Activated CD4-positive, alpha-beta T cell treated with anti-CD3 and anti-CD28 coated beads for 36 hours (primary cell): ENCODE data around the gene LARP7. TPM values are rescaled to one million over a fixed set of nuclear protein-coding genes. Genes with fewer than 3 reads are reported as not detected.
"Not testable (repeated sequence)": the region's sequence is repeated elsewhere in the genome, so short reads cannot be mapped to it uniquely, and the experiment has no call there.

Experiments used
- ATAC-seq: fragments of 200-7000 bp; cut with Tn5 transposase; one replicate; pipeline ENCODE4 v1.10.0; 2021; ENCODE audit warnings: mild to moderate bottlenecking, moderate library complexity
- CTCF ChIA-PET: fragments of 350-600 bp; sonication (Branson Sonifier 250); formaldehyde crosslinking; loops from one replicate; lab custom pipeline; 2021; ENCODE audit warnings: antibody characterized with exemption; lab: Charles Lee
- POLR2A ChIA-PET: fragments of 350-600 bp; sonication (Branson Sonifier 250); formaldehyde crosslinking; loops from one replicate; lab custom pipeline; 2021; ENCODE audit warnings: antibody characterized with exemption, inconsistent platforms; lab: Charles Lee
- DNase-seq: peaks from one replicate; pipeline ENCODE4 v3.0.0-alpha.2; 2020
- H3K27ac Mint-ChIP-seq: one replicate; pipeline ENCODE4 v1.8.0; 2021; ENCODE audit warnings: mixed read lengths
- H3K27me3 Mint-ChIP-seq: one replicate; pipeline ENCODE4 v1.8.0; 2021; ENCODE audit warnings: mixed read lengths
- H3K36me3 Mint-ChIP-seq: one replicate; pipeline ENCODE4 v1.8.0; 2021; ENCODE audit warnings: low read depth, mixed read lengths
- H3K4me1 Mint-ChIP-seq: one replicate; pipeline ENCODE4 v1.8.0; 2021; ENCODE audit warnings: mixed read lengths
- H3K4me3 Mint-ChIP-seq: one replicate; pipeline ENCODE4 v1.8.0; 2021; ENCODE audit warnings: mild to moderate bottlenecking, moderate library complexity, mixed read lengths
- H3K9me3 Mint-ChIP-seq: one replicate; pipeline ENCODE4 v1.8.0; 2021; ENCODE audit warnings: low read depth, mixed read lengths
- intact Hi-C, 2 experiments: fragments of 100-400 bp; cut with DNase I in 1 of 2; cut with micrococcal nuclease in 1 of 2; formaldehyde crosslinking; loops; one replicate each; pipeline versions ENCODE4 v1.14.2 to v1.15.1; 2022 to 2024; cut with DNase I, micrococcal nuclease
- total RNA-seq, 2 experiments: library from RNA; stranded (reverse); gene quantifications; one replicate each; pipeline ENCODE4 v1.2.3, GENCODE V29; 2021

The LARP7 gene
- 10 to 100 TPM; 46.5 to 47.1 TPM for total RNA-seq

DNA sequence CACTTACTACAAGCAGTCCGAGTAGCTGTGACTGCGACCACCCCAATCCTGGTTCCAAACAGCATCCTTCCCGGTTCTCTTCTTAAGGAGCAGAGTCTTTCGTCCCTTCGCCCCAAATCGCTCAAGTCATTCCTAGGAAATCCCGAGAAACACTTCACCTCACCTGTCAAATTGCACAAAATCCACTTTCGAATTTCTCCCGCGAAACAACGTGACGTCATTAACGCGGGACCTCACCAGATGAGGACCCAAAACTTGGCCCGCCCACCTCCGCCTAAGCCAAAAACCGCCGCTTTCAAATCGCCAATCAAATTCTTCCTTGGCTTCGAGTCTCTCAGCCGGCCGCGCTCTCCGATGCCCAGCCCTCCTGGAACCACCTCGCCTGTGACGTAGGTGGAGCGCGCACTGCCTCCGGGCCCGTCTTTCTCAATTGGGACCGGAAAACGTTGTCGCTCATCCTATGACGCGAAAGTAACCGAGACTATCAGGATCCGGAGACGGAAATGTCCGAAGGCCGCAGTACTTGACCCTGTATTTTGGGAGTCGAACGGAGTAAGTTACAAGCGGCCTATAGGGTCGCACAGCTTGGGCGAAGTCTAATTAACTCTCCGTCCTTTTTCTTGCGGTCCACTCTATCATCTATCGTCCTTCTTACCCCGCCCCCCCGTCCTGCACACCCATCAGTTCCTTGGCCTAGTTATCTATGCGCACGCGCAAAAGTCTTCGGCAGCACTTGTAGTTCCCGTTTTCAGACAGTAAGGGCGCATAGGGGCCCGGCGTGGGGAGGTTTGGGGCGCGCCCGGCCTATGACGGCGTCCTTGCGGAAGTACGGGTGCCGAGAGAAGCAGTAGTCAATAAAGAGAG lies at the start of gene LARP7, which contains the start of gene ZGRF1:
TSS of gene LARP7 (plus strand) at position 456 of the 864 bp plus-strand sequence. CDS start 7,527 bp downstream, outside the sequence.
TSS of gene ZGRF1 (minus strand) at position 222 of the 864 bp plus-strand sequence. CDS start 3,733 bp downstream, outside the sequence.
- POLR2A ChIA-PET, result interaction anchor here (0.6 kb wide), 1 partner anchor 314 kb away, joined by 3 read pairs; no protein-coding TSS in a partner anchor
- CTCF ChIA-PET, result interaction anchor here (1.0 to 2.9 kb wide), 5 partner anchors 11 to 129 kb away, joined by 3 to 12 read pairs (median 3); no protein-coding TSS in a partner anchor
- H3K27ac Mint-ChIP-seq, result peak within 1 kb of the TSS; percentile 68

DNA sequence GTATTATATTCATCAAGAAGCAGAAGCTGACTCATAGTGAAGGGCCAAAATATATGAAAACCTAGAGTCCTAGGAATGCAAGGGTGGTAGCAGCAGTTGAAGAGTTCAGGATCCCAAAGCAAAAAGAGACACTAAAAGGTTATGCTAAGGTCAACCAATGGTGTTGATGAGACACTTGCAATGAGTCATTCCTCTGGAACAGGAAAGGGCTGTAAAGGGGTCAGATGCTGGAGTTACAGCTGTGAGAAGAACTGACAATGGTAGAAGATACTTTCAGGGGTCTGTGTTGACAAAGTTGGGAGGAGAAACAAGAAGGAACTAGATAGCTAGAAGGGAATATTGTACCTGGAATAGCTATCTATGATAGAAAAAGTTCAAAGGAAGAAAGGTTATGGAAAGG lies 47.7 kb upstream of the LARP7 start:
- intact Hi-C loops, result no loop called here
- POLR2A ChIA-PET, result no interaction called here
- CTCF ChIA-PET, result no interaction called here
- peaks cover 2% of the 10 kb centered on the region for H3K4me1 Mint-ChIP-seq
- ATAC-seq, result no peak
- no peak for DNase-seq
- peaks cover 27% of the 10 kb centered on the region for H3K36me3 Mint-ChIP-seq
- no peak overlapping the region for H3K4me3 Mint-ChIP-seq
- peaks cover 6% of the 10 kb centered on the region for H3K9me3 Mint-ChIP-seq
- H3K27ac Mint-ChIP-seq, result no peak overlapping the region
- no peaks in the 10 kb centered on the region for H3K27me3 Mint-ChIP-seq

More for the DNA sequence above, at the start of gene LARP7, which contains the start of gene ZGRF1:
- intact Hi-C loops, result loop anchor here (1.0 to 5.0 kb wide), 10 partner anchors 98 to 1125 kb away; partner anchors contain the start of genes AP1AR (in 2 of the 2), TIFA (in 2 of the 2) and CAMK2D (in 1 of the 2)
- Mint-ChIP-seq H3K36me3 (peaks cover 3% of the 10 kb centered on the region), H3K4me3 (no peak within 1 kb of the TSS), H3K27me3 (no peaks in the 10 kb centered on the region), H3K4me1 (peaks cover 23% of the 10 kb centered on the region), H3K9me3 (no peaks in the 10 kb centered on the region)
- peak; percentile 95 for ATAC-seq
- DNase-seq, result peak; percentile 99

DNA sequence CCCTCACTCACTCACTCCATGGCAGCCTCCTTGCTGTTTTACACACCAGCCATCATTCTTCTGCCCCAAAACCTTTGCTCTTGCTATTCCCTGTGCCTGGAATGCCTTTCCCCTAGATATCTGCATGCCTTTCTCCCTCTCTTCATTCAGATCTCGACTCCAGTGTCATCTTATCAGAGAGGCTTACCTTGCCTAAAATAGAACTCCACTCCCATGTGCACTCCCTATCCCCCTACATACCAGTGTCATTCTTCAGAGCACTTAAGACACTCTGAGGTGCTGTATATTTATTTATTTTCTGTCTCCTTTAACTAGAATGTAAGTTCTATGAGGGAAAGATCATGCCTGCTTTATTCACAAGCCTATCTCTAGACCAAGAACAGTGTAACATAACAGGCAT lies 45.4 kb upstream of the LARP7 start:
- intact Hi-C loops, result no loop called here
- ATAC-seq (no peak), DNase-seq (no peak)
- Mint-ChIP-seq H3K4me3 (no peak overlapping the region), H3K4me1 (peaks cover 2% of the 10 kb centered on the region), H3K36me3 (peaks cover 22% of the 10 kb centered on the region), H3K27ac (no peak overlapping the region), H3K9me3 (peaks cover 6% of the 10 kb centered on the region), H3K27me3 (no peaks in the 10 kb centered on the region)
- ChIA-PET CTCF (no interaction called here), POLR2A (no interaction called here)

DNA sequence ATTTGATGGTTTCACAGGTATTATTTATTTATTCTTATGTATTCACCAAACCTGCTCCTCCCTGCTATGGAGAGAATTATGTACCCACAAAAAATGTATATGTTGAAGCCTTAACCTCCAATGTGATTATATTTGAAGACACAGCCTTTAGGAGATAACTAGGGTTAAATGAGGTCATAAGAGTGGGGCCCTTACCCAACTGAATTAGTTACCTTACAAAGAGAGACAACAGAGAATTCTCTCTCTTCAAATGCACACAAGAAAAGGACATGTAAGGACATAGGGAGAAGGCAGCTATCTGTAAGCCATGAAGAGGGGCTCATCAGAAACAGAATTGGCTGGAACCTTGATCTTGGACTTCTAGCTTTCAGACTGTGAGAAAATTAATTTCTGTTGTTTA lies 44.2 kb upstream of the LARP7 start:
- DNase-seq, result no peak
- no peaks in the 10 kb centered on the region for H3K27me3 Mint-ChIP-seq
- H3K36me3 Mint-ChIP-seq, result peaks cover 17% of the 10 kb centered on the region
- CTCF ChIA-PET, result no interaction called here
- H3K4me3 Mint-ChIP-seq, result no peak overlapping the region
- H3K27ac Mint-ChIP-seq, result no peak overlapping the region
- no peak for ATAC-seq
- H3K9me3 Mint-ChIP-seq, result peaks cover 6% of the 10 kb centered on the region
- peaks cover 2% of the 10 kb centered on the region for H3K4me1 Mint-ChIP-seq
- POLR2A ChIA-PET, result no interaction called here
- intact Hi-C loops, result no loop called here

DNA sequence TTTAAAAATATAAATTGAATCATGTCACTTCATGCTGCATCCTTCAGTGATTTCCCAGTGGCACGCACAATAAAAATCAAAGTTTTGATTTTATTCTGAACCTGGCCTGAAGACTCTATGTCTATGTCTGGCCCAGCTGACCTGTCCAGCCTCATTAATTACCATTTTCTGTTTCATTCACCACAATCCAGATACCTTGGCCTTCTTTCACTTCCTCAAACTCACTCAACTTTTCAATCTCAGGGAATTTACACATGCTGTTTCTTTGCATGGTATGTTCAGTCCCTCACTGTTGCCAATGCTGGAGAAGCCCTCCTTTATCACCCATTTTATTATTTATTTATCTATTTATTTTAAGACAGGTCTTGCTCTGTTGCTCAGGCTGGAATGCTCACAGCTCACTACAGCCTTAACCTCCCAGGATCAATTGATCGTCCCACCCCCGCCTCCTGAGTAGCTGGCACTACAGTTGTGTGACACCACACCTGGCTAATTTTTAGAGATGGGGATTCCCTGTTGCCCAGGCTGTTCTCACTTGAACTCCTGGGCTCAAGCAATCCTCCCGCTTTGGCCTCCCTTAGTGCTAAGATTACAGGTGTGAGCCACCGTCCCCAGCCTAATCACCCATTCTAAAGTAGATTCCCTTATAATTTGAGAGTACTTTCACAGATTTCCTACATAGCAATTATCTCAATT lies 43.4 kb upstream of the LARP7 start:
- no peak overlapping the region for H3K27ac Mint-ChIP-seq
- H3K27me3 Mint-ChIP-seq, result no peaks in the 10 kb centered on the region
- H3K9me3 Mint-ChIP-seq, result peaks cover 6% of the 10 kb centered on the region
- peaks cover 17% of the 10 kb centered on the region for H3K36me3 Mint-ChIP-seq
- intact Hi-C loops, result no loop called here
- CTCF ChIA-PET, result no interaction called here
- H3K4me1 Mint-ChIP-seq, result peaks cover 2% of the 10 kb centered on the region
- ATAC-seq (no peak), DNase-seq (no peak)
- H3K4me3 Mint-ChIP-seq, result no peak overlapping the region
- POLR2A ChIA-PET, result no interaction called here

DNA sequence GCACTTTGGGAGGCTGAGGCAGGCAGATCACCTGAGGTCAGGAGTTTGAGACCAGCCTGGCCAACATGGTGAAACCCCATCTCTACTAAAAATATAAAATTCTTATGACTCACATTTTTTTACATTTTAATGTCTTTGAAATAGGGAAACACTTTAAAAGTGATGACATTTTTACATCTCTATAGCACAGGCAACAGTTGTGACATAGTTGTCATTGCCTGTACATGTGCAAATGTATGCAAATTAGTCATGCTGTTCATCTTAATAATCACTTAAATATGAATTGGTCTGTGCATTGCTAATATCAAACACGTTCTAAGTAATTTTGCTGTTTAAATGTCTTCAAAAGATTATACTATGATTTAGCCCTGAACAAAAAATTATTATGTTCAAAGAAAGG lies 42.0 kb upstream of the LARP7 start:
- intact Hi-C loops, result no loop called here
- no peak for DNase-seq
- Mint-ChIP-seq H3K9me3 (peaks cover 6% of the 10 kb centered on the region), H3K4me3 (no peak overlapping the region), H3K36me3 (peaks cover 14% of the 10 kb centered on the region), H3K27me3 (no peaks in the 10 kb centered on the region), H3K27ac (no peak overlapping the region), H3K4me1 (no peaks in the 10 kb centered on the region)
- ChIA-PET POLR2A (interaction anchor here (0.7 kb wide), 1 partner anchor 598 kb away, joined by 3 read pairs; no protein-coding TSS in a partner anchor), CTCF (no interaction called here)
- no peak for ATAC-seq

DNA sequence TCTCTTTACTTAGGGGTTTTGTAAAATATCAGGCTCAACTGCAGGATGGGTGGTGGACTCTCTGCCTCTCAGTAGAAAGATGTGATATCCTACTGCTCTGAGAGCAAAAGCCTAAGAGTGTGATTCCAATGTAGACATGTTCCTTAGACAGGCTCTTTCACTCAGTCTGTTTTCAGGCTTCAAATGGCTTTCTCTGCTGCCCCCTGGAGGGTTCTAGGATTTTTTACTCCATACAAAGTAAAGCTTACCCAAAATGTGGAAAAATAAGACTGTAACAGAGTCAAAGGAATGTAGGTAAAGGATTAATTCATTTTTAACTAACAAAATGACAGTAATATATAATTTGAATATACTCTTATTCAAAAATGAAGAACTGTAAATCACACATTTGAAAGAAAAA lies 32.4 kb upstream of the LARP7 start:
- Mint-ChIP-seq H3K36me3 (peaks cover 13% of the 10 kb centered on the region), H3K4me3 (no peak overlapping the region), H3K27me3 (no peaks in the 10 kb centered on the region), H3K4me1 (no peaks in the 10 kb centered on the region), H3K9me3 (no peaks in the 10 kb centered on the region), H3K27ac (no peak overlapping the region)
- peak; percentile 42 for ATAC-seq
- CTCF ChIA-PET, result interaction anchor here (0.6 to 1.5 kb wide), 3 partner anchors 14 to 1998 kb away, joined by 3 to 5 read pairs (median 4); no protein-coding TSS in a partner anchor
- intact Hi-C loops, result loop anchor here (5.0 to 10.0 kb wide), 3 partner anchors 277 to 500 kb away; no protein-coding TSS in a partner anchor
- DNase-seq, result peak; percentile 39
- POLR2A ChIA-PET, result no interaction called here

DNA sequence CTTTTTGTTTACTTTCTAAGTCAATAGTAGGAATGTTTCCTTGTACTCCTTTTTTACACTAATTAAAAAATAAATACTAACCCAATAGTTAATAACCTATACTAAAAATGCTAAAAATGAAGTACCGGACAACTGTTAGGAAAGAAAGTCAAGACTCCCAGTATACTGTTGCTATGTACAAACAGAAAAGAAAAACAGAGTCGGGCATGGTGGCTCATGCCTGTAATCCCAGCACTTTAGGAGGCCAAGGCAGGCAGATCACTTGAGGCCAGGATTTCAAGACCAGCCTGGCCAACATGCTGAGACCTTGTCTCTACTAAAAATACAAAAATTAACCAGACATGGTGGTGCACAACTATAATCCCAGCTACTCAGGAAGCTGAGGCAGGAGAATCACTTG lies 24.1 kb upstream of the LARP7 start:
- H3K36me3 Mint-ChIP-seq, intact Hi-C loops, DNase-seq, H3K4me3 Mint-ChIP-seq, CTCF ChIA-PET, ATAC-seq, POLR2A ChIA-PET, H3K27me3 Mint-ChIP-seq, H3K4me1 Mint-ChIP-seq, H3K27ac Mint-ChIP-seq, H3K9me3 Mint-ChIP-seq: not testable (repeated sequence)

DNA sequence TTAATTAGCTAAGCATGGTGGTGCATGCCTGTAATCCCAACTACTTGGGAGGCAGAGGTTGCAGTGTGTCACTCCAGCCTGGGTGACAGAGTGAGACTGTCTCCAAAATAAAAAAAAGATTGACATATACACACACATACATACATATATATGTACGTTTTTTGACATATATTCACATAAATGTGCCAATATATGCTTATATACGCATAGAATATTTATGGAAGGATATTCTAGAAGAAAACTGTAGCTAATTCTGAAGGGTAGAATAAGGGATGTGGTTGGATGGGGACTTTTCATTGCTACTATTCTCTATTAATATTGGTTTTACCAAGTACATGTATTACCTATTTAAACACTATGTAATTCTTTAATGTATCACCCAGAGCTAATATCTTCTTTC lies 20.0 kb upstream of the LARP7 start:
- DNase-seq (no peak), ATAC-seq (no peak)
- Mint-ChIP-seq H3K4me3 (no peak overlapping the region), H3K27me3 (no peaks in the 10 kb centered on the region), H3K4me1 (no peaks in the 10 kb centered on the region), H3K27ac (no peak overlapping the region), H3K36me3 (peaks cover 18% of the 10 kb centered on the region), H3K9me3 (no peaks in the 10 kb centered on the region)
- ChIA-PET CTCF (no interaction called here), POLR2A (interaction anchor here (0.6 kb wide), 1 partner anchor 18 kb away, joined by 3 read pairs; no protein-coding TSS in a partner anchor)
- intact Hi-C loops, result no loop called here

DNA sequence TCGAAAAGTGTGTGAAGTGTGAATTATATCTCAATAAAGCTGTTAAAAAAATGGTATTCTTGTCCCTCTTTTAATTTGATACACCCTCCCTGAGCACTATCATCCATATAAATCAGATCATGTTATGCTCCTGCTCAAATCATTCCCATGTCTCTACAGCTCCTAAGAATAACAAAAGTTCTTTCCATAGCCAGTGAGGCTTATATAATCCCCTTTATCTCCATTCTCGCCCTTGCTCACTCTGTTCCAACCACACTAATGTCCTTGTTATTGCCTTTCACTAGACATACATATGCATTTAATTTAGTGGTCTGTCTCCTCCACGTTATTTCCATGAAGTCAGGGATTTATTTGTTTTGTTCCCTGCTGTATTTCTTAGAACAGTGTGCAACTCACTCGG lies 10.7 kb upstream of the LARP7 start:
- H3K4me1 Mint-ChIP-seq, result no peaks in the 10 kb centered on the region
- no peak overlapping the region for H3K4me3 Mint-ChIP-seq
- H3K27ac Mint-ChIP-seq, result no peak overlapping the region
- POLR2A ChIA-PET, result no interaction called here
- no peaks in the 10 kb centered on the region for H3K27me3 Mint-ChIP-seq
- DNase-seq, result no peak
- CTCF ChIA-PET, result interaction anchor here (0.8 to 0.9 kb wide), 2 partner anchors 10 to 299 kb away, joined by 3 read pairs; partner anchors contain the start of genes LARP7 and ZGRF1
- intact Hi-C loops, result no loop called here
- peaks cover 29% of the 10 kb centered on the region for H3K36me3 Mint-ChIP-seq
- ATAC-seq, result no peak
- no peaks in the 10 kb centered on the region for H3K9me3 Mint-ChIP-seq
